Panc1 (cell line): Measurements from ENCODE around the gene GOPC. TPM values are rescaled to one million over a fixed set of nuclear protein-coding genes. Genes with fewer than 3 reads are reported as not detected.

Experiments
- ATAC-seq: fragments of 200-7000 bp; cut with Tn5 transposase; 2 replicates; pipeline ENCODE4 v1.9.1; 2020; ENCODE audit warnings: mild to moderate bottlenecking, moderate library complexity
- BruUV-seq: library from RNA; stranded (reverse); fragments of 400-500 nt; replicated peaks from 2 replicates; lab custom pipeline; 2021; lab: Mats Ljungman, UMichigan
- CTCF ChIA-PET: fragments of 300-600 bp; sonication (Branson Sonifier 250); formaldehyde crosslinking; loops from one replicate; lab custom pipeline; 2022; ENCODE audit warnings: antibody characterized with exemption; lab: Charles Lee
- POLR2A ChIA-PET: fragments of 300-600 bp; sonication (Branson Sonifier 250); formaldehyde crosslinking; loops from one replicate; lab custom pipeline; 2022; ENCODE audit warnings: antibody characterized with exemption; lab: Charles Lee
- DNase-seq: peaks from one replicate; pipeline ENCODE4 v3.0.0-alpha.2; 2010; ENCODE audit warnings: low read depth, low spot score
- H3K27ac ChIP-seq: 2 replicates; pipeline ENCODE4 v1.5.1; 2011; ENCODE audit warnings: mild to moderate bottlenecking, low read length, inconsistent platforms
- H3K27me3 ChIP-seq: fragments of 200-500 bp; sonication (Bioruptor generic); 2 replicates; pipeline ENCODE4 v1.6.0; 2014; ENCODE audit warnings: low read length, inconsistent platforms; ENCODE audit not compliant: control insufficient read depth, insufficient read depth
- H3K36me3 ChIP-seq: fragments of 200-500 bp; sonication (Bioruptor generic); 2 replicates; pipeline ENCODE4 v1.5.1; 2014; ENCODE audit warnings: inconsistent platforms, mild to moderate bottlenecking, low read length, moderate library complexity; ENCODE audit not compliant: control insufficient read depth, insufficient read depth
- H3K4me1 ChIP-seq: 2 replicates; pipeline ENCODE4 v1.5.1; 2011; ENCODE audit warnings: inconsistent platforms, mild to moderate bottlenecking, low read length, moderate library complexity; ENCODE audit not compliant: control insufficient read depth, insufficient read depth
- H3K4me3 ChIP-seq, 2 experiments: 2 replicates each; pipeline ENCODE4 v1.5.1; 2011 to 2012; ENCODE audit warnings: low read depth in 2 of 2, low read length in 2 of 2, mild to moderate bottlenecking in 2 of 2, inconsistent platforms in 1 of 2, moderate library complexity in 1 of 2
- H3K9me3 ChIP-seq: fragments of 200-500 bp; sonication (Bioruptor generic); 2 replicates; pipeline ENCODE4 v1.5.1; 2014; ENCODE audit warnings: low read depth, mild to moderate bottlenecking, inconsistent platforms, low read length, moderate library complexity; ENCODE audit not compliant: control insufficient read depth, insufficient read depth
- CTCF ChIP-seq: fragments of 450-650 bp; IDR thresholded peaks from 2 replicates; pipeline ENCODE4 v1.5.1; 2017; ENCODE audit warnings: mild to moderate bottlenecking
- POLR2AphosphoS5 ChIP-seq: IDR thresholded peaks from 2 replicates; pipeline ENCODE4 v1.6.1; 2012; ENCODE audit warnings: mild to moderate bottlenecking, low read depth, low read length, moderate library complexity
- REST ChIP-seq, 2 experiments: IDR thresholded peaks; 2 replicates each; pipeline ENCODE4 v1.6.1; 2011 to 2012; ENCODE audit warnings: low read depth in 2 of 2, control low read depth in 1 of 2, low read length in 1 of 2, mild to moderate bottlenecking in 1 of 2, moderate library complexity in 1 of 2; ENCODE audit not compliant: insufficient read depth in 1 of 2
- SIN3A ChIP-seq: IDR thresholded peaks from 2 replicates; pipeline ENCODE4 v1.6.1; 2012; ENCODE audit warnings: low read depth, mild to moderate bottlenecking, low read length, moderate library complexity, borderline replicate concordance; ENCODE audit not compliant: insufficient read depth
- TCF7L2 ChIP-seq: IDR thresholded peaks from 2 replicates; pipeline ENCODE4 v1.6.1; 2011; ENCODE audit warnings: mild to moderate bottlenecking, low read depth, low read length, inconsistent platforms
- in situ Hi-C: cut with HindIII; loops from 2 replicates; pipeline ENCODE4 v1.10.0; 2016; ENCODE audit warnings: low sequenced_read_pairs, low pct_unique_long_range_greater_than_20kb
- intact Hi-C: fragments of 100-400 bp; cut with micrococcal nuclease; formaldehyde crosslinking; loops from one replicate; pipeline ENCODE4 v1.10.0; 2022; ENCODE audit not compliant: unreplicated experiment
- total RNA-seq: library from RNA; stranded (reverse); gene quantifications from one replicate; pipeline ENCODE4 v1.2.1, GENCODE V29; 2021; ENCODE audit not compliant: unreplicated experiment

Gene GOPC
- total RNA-seq, 1 experiment from 2014 or later: 32.2 TPM

DNA sequence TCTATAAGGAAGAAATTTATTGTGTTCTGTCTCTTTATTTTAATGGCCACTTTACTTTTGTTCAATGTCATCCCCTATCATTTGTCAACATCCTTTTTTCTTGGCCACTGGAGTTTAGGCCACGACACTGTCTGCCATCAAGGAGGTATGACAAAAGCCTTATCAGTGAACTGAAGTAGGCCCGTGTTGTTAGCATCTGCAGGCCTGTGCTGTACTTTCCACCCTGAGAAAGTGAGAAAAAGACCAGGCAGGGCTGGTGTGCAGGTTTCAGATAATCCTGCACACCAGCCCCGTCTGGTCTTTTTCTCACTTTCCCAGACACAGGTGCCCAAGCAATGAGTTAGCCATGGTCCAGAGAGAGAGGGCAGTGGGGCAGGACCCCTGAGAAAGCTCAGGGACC lies 57.6 kb downstream of the GOPC start:
- Histone ChIP-seq H3K9me3 (no peaks in the 10 kb centered on the region), H3K4me3 (no peak overlapping the region), H3K4me1 (peaks cover 40% of the 10 kb centered on the region), H3K27ac (peak overlapping the region; percentile 51), H3K27me3 (no peaks in the 10 kb centered on the region), H3K36me3 (no peaks in the 10 kb centered on the region)
- no TSS peak for BruUV-seq
- TF ChIP-seq REST (IDR thresholded peaks at IDR 0.05; ENCODE audit: insufficient read depth in 1 of 2, low read depth in 2 of 2, low read length in 1 of 2): no peak
- no peak for TF ChIP-seq SIN3A
- TF ChIP-seq TCF7L2: no peak
- no peak for TF ChIP-seq POLR2AphosphoS5
- no peak for TF ChIP-seq CTCF
- POLR2A ChIA-PET: no interaction called here
- CTCF ChIA-PET: no interaction called here
- DNase-seq: no peak
- in situ Hi-C loops (no loop called here), intact Hi-C loops (loop anchor here (5.0 kb wide), 1 partner anchor 52 kb away; no protein-coding TSS in a partner anchor)
- no peak for ATAC-seq

- H3K36me3 ChIP-seq: peaks cover 7% of the 10 kb centered on the region
- H3K27me3 ChIP-seq: no peaks in the 10 kb centered on the region
- no peak overlapping the region for H3K4me3 ChIP-seq
- H3K4me1 ChIP-seq: peaks cover 22% of the 10 kb centered on the region
- intact Hi-C loops (no loop called here), in situ Hi-C loops (no loop called here)
- ChIA-PET POLR2A (no interaction called here), CTCF (no interaction called here)
- H3K9me3 ChIP-seq: no peaks in the 10 kb centered on the region
- ATAC-seq: no peak
- BruUV-seq: no TSS peak
- DNase-seq: no peak
- TF ChIP-seq TCF7L2: no peak
- H3K27ac ChIP-seq: no peak overlapping the region
These were observed 59.8 kb downstream of the GOPC start for GRCh38 chr6:117542493-117542892.

- Histone ChIP-seq H3K27me3 (no peaks in the 10 kb centered on the region), H3K36me3 (peaks cover 7% of the 10 kb centered on the region), H3K9me3 (no peaks in the 10 kb centered on the region), H3K27ac (no peak overlapping the region), H3K4me3 (no peak overlapping the region), H3K4me1 (peaks cover 15% of the 10 kb centered on the region)
- intact Hi-C loops: no loop called here
- ATAC-seq: no peak
- ChIA-PET CTCF (no interaction called here), POLR2A (no interaction called here)
- DNase-seq: no peak
- in situ Hi-C loops: no loop called here
- TF ChIP-seq REST (IDR thresholded peaks at IDR 0.05; ENCODE audit: insufficient read depth in 1 of 2, low read depth in 2 of 2, low read length in 1 of 2): no peak
- no peak for TF ChIP-seq POLR2AphosphoS5
- TF ChIP-seq TCF7L2: no peak
- TF ChIP-seq CTCF: no peak
- no peak for TF ChIP-seq SIN3A
- BruUV-seq: no TSS peak
These were observed 61.6 kb downstream of the GOPC start for GRCh38 chr6:117540670-117541069.
